Measurements from ENCODE around the gene CFAP221.

Gene CFAP221

DNA sequence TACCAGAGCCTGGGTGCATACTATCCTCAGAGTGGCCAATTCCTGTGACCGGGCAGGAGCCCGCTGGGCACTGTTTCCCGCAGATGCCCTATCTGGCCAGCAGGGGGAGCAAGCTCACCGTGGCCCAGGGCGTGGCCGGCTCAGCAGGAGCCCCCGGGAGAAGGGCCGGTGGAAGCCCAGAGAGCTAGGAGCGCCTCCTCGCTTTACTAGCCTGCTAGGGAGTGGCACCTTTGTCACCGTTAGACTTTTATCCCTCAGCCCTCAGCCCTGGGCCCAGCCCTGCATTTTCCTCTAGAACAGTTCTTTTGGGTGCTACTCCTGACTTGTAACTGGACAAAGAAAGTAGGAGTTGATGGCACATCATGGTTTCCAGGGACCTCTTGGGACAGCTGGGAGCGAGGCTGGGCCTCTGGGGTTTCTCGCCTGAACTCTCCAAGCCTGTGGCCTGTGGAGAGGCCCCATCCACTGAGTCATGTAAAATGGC is 158.7 kb downstream of the CFAP221 start:
- DNase-seq, result no peak

GRCh38 chr2:119703526-119703925 is 159.3 kb downstream of the CFAP221 start:
- no peak for DNase-seq

DNA sequence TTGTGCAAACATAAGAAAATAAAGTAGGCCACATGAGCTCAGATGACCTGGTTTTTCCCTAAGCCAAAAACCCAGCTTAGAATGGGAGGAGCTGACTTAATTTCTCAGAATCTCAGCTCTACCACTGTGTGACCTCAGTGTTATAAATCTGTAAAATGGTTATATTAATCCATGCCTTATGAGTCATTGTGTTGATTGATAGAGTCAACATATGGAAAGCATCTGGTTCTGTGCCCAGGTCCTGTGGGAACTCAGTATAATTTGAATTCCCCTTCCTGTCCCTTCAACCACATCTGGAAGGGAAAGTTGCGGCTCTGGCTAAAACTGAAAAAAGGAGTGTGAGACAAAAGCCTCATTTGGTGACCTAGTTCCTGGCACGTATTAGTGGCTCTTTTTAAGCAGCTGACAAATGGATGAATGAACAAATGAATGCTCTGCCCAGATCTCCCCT is 160.4 kb downstream of the CFAP221 start:
- no peak for DNase-seq

- no peak for DNase-seq
Observed at GRCh38 chr2:119706221-119706620, 162.0 kb downstream of the CFAP221 start.
